ENCODE data around the gene GAPT. TPM values are rescaled to one million over a fixed set of nuclear protein-coding genes. Genes with fewer than 3 reads are reported as not detected.

Gene GAPT
- total and polyA plus RNA-seq, 12 donors, result 0.28 to 2.2 (median 0.65) TPM; not detected in 1

- 49 to 58% (median 52%) methylated on average over 7 of the region's 7 CpGs for WGBS, 4 donors
- intact Hi-C loops (cut with DNase I), result loop anchor here (2.0 to 10.0 kb wide), 4 partner anchors 573 to 811 kb away; no protein-coding TSS in a partner anchor
- no peak overlapping the region for H3K27ac ChIP-seq
- H3K9me3 ChIP-seq (replicated peaks in 1 of 3), result no peaks in the 10 kb centered on the region
- peak overlapping the region in 1 of 4 donors; percentile 85 for H3K4me3 ChIP-seq
- peaks cover 0 to 32% of the 10 kb centered on the region in 2 donors for H3K36me3 ChIP-seq (replicated peaks in 1 of 2)
- DNase-seq, result no peak
- H3K27me3 ChIP-seq, result no peaks in the 10 kb centered on the region
- peaks cover 0 to 10% of the 10 kb centered on the region in 2 donors for H3K4me1 ChIP-seq (replicated peaks in 1 of 2)
- TF ChIP-seq POLR2A (IDR thresholded peaks at IDR 0.05) (no peak), CTCF (IDR thresholded peaks at IDR 0.05) (no peak)
Measured at GRCh38 chr5:58458141-58458742, 33.0 kb upstream of the GAPT start.

GRCh38 chr5:58458743-58459145, 32.5 kb upstream of the GAPT start:
- Histone ChIP-seq H3K36me3 (replicated peaks in 1 of 2) (peaks cover 0 to 29% of the 10 kb centered on the region in 2 donors), H3K27ac (peak overlapping the region in 1 of 5 donors; percentile 95), H3K4me1 (replicated peaks in 1 of 2) (peaks cover 0 to 10% of the 10 kb centered on the region in 2 donors), H3K4me3 (peak overlapping the region in 2 of 4 donors; percentile 63 to 85), H3K9me3 (replicated peaks in 1 of 3) (no peaks in the 10 kb centered on the region), H3K27me3 (no peaks in the 10 kb centered on the region)
- DNase-seq, result no peak
- intact Hi-C loops (cut with DNase I), result loop anchor here (2.0 to 10.0 kb wide), 4 partner anchors 574 to 811 kb away; no protein-coding TSS in a partner anchor
- 10 to 25% (median 15%) methylated on average over 9 of the region's 9 CpGs for WGBS, 4 donors
- TF ChIP-seq CTCF (IDR thresholded peaks at IDR 0.05) (no peak), POLR2A (IDR thresholded peaks at IDR 0.05) (no peak)

- Histone ChIP-seq H3K4me3 (peak overlapping the region; percentile 24 to 85 (median 50)), H3K27me3 (no peaks in the 10 kb centered on the region), H3K9me3 (replicated peaks in 1 of 3) (no peaks in the 10 kb centered on the region), H3K4me1 (replicated peaks in 1 of 2) (peaks cover 0 to 10% of the 10 kb centered on the region in 2 donors), H3K36me3 (replicated peaks in 1 of 2) (peaks cover 0 to 22% of the 10 kb centered on the region in 2 donors), H3K27ac (peak overlapping the region in 4 of 5 donors; percentile 90 to 95 (median 94))
- TF ChIP-seq CTCF (IDR thresholded peaks at IDR 0.05) (no peak), POLR2A (IDR thresholded peaks at IDR 0.05) (no peak)
- WGBS, 4 donors, result 0 to 1% (median 1%) methylated on average over 5 to 57 of the region's 57 CpGs
- peak in 6 of 7 donors; percentile 17 to 61 (median 30) for DNase-seq
- intact Hi-C loops (cut with DNase I), result loop anchor here (2.0 to 10.0 kb wide), 7 partner anchors 575 to 1162 kb away; no protein-coding TSS in a partner anchor
Measured at GRCh38 chr5:58459146-58460001, 31.9 kb upstream of the GAPT start.

Measured in adrenal gland (tissue), 12 donors.